RWPE2 (cell line): ENCODE results near the gene RNU6-1.

Experiments
- ATAC-seq: fragments of 200-7000 bp; cut with Tn5 transposase; 3 replicates; pipeline ENCODE4 v1.9.1; 2021; ENCODE audit warnings: low read depth
- DNase-seq: peaks from one replicate; pipeline ENCODE4 v3.0.0-alpha.2; 2020; ENCODE audit warnings: low spot score
- H3K27ac ChIP-seq: fragments of 450-650 bp; 2 replicates; pipeline ENCODE4 v1.5.1; 2017; ENCODE audit warnings: mild to moderate bottlenecking; ENCODE audit not compliant: poor library complexity, severe bottlenecking
- H3K27me3 ChIP-seq: fragments of 250-450 bp; sonication (Bioruptor Pico); 2 replicates; pipeline ENCODE4 v1.5.1; 2021; ENCODE audit warnings: mild to moderate bottlenecking, moderate library complexity; ENCODE audit not compliant: insufficient read depth, poor library complexity, severe bottlenecking
- H3K36me3 ChIP-seq: fragments of 250-450 bp; sonication (Bioruptor Pico); 2 replicates; pipeline ENCODE4 v1.5.1; 2020; ENCODE audit warnings: low read depth, mild to moderate bottlenecking, moderate library complexity
- H3K4me1 ChIP-seq: fragments of 250-450 bp; sonication (Bioruptor Pico); 2 replicates; pipeline ENCODE4 v1.5.1; 2021; ENCODE audit warnings: mild to moderate bottlenecking, moderate library complexity; ENCODE audit not compliant: insufficient read depth, poor library complexity, severe bottlenecking
- H3K4me3 ChIP-seq: fragments of 250-450 bp; sonication (Bioruptor Pico); 2 replicates; pipeline ENCODE4 v1.5.1; 2021; ENCODE audit warnings: mild to moderate bottlenecking, moderate library complexity; ENCODE audit not compliant: severe bottlenecking
- H3K9me3 ChIP-seq: fragments of 250-450 bp; sonication (Bioruptor Pico); 2 replicates; pipeline ENCODE4 v1.5.1; 2021; ENCODE audit warnings: mild to moderate bottlenecking, moderate library complexity; ENCODE audit not compliant: severe bottlenecking
- TF ChIP-seq, protein P1 (sequence below): fragments of 450-650 bp; IDR thresholded peaks from one replicate; pipeline ENCODE4 v1.5.1; 2017; ENCODE audit warnings: mild to moderate bottlenecking, moderate library complexity; ENCODE audit not compliant: poor library complexity, severe bottlenecking

The RNU6-1 gene

DNA sequence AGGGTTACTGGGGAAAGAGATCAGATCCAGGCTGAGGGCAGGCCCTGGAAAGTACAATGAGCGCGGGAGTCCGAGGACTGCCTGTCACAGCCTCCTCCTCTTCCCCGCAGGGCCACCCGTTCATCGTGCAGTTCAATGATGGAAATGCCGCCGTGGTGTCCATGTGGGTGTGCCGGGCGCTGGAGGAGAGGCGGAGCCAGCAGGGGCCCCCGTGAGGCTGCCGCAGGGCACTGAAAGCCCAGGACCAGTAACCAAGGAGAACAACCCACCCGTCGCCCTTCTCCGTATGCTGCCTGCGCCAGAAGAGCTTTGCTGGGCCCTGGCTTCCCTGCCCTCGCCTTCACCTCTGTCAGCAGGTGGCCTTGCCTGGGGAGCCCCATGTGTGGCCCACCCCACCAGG is 33.3 kb downstream of the RNU6-1 start:
- no peak for ATAC-seq
- no peak for DNase-seq
- H3K36me3 ChIP-seq: no peaks in the 10 kb centered on the region
- H3K27ac ChIP-seq: no peak overlapping the region
- TF ChIP-seq, protein P1, sequence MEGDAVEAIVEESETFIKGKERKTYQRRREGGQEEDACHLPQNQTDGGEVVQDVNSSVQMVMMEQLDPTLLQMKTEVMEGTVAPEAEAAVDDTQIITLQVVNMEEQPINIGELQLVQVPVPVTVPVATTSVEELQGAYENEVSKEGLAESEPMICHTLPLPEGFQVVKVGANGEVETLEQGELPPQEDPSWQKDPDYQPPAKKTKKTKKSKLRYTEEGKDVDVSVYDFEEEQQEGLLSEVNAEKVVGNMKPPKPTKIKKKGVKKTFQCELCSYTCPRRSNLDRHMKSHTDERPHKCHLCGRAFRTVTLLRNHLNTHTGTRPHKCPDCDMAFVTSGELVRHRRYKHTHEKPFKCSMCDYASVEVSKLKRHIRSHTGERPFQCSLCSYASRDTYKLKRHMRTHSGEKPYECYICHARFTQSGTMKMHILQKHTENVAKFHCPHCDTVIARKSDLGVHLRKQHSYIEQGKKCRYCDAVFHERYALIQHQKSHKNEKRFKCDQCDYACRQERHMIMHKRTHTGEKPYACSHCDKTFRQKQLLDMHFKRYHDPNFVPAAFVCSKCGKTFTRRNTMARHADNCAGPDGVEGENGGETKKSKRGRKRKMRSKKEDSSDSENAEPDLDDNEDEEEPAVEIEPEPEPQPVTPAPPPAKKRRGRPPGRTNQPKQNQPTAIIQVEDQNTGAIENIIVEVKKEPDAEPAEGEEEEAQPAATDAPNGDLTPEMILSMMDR: no peak
- no peaks in the 10 kb centered on the region for H3K27me3 ChIP-seq
- H3K4me1 ChIP-seq: no peaks in the 10 kb centered on the region
- H3K4me3 ChIP-seq: no peak overlapping the region
- no peaks in the 10 kb centered on the region for H3K9me3 ChIP-seq

DNA sequence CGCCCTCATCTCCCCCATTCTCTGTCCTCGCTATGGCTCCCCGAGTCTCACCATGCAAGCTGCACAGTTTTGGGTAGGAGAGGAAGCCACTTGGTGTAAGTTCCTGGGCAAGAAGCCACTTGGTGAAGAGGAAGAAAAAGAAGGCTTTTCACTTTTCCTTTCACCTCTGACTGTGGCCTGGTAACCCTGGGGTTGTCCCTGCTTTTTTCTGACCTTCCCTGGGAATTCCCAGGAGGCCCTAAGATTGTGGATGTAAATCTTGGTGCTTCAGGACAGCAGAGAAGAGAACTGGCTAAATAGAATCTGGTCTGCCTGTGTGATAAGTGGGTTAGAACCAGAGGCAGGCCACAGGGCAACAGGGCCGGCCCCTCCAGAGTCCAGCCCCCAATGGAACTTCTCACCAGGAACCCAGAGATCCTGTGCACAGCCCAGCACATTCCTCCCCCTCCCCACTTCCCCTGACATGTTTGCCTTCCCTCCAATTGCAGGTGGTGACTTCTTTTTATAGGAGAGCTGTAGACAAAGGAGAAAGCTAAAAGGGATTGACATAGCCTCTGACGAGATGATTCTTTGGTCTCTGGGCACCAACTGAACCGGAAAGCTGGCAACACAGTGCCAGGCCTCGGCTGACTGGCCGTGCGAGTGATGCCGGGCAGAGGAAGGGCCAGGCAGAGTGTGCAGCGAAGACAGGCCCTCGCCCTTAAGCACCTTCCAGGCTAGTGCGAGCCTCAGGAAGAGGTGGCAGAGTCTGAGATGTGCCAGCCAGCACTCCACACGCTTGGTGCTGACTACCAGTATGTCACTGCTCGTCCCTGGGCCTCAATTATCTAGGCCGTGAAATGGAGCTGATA is 34.0 kb downstream of the RNU6-1 start:
- no peaks in the 10 kb centered on the region for H3K4me1 ChIP-seq
- no peak overlapping the region for H3K27ac ChIP-seq
- no peaks in the 10 kb centered on the region for H3K9me3 ChIP-seq
- no peak overlapping the region for H3K4me3 ChIP-seq
- TF ChIP-seq, protein P1: no peak
- H3K27me3 ChIP-seq: no peaks in the 10 kb centered on the region
- no peaks in the 10 kb centered on the region for H3K36me3 ChIP-seq
- no peak for ATAC-seq
- no peak for DNase-seq

DNA sequence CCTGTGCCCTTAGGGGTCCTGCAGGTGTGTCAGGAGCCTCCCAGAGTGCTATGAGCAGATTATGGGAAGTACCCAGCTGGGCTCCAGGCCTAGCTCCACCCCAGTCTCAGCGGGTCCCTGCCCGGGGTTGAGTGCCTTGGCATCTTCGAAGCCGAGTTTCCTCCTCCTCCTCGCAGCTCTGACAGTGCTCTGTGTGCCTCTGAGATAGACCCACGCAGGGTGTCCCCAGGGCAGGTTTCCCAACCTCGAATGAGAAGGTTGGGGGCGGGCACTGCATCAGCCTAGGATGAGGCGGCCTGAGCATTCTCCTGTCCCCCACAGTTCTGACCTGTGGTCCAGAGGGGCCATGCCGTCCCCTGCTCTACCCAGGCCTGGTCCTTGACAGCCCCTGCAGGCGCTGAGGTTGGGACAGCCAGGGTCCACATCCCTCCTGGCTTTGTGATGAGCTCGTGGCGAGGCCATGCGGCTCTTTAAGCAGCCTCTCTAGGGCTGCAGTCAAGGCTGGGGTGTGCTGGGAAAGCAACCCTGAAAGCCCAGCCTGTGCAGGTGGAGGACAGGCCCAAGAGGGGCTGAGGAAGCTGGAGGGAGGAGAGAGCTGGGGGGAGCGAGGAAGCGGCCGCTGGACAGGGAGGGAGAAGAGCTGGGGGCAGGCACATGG is 34.7 kb downstream of the RNU6-1 start:
- ATAC-seq (no peak), DNase-seq (no peak)
- Histone ChIP-seq H3K9me3 (no peaks in the 10 kb centered on the region), H3K4me3 (no peak overlapping the region), H3K4me1 (no peaks in the 10 kb centered on the region), H3K27me3 (no peaks in the 10 kb centered on the region), H3K27ac (no peak overlapping the region), H3K36me3 (no peaks in the 10 kb centered on the region)
- TF ChIP-seq, protein P1: no peak

DNA sequence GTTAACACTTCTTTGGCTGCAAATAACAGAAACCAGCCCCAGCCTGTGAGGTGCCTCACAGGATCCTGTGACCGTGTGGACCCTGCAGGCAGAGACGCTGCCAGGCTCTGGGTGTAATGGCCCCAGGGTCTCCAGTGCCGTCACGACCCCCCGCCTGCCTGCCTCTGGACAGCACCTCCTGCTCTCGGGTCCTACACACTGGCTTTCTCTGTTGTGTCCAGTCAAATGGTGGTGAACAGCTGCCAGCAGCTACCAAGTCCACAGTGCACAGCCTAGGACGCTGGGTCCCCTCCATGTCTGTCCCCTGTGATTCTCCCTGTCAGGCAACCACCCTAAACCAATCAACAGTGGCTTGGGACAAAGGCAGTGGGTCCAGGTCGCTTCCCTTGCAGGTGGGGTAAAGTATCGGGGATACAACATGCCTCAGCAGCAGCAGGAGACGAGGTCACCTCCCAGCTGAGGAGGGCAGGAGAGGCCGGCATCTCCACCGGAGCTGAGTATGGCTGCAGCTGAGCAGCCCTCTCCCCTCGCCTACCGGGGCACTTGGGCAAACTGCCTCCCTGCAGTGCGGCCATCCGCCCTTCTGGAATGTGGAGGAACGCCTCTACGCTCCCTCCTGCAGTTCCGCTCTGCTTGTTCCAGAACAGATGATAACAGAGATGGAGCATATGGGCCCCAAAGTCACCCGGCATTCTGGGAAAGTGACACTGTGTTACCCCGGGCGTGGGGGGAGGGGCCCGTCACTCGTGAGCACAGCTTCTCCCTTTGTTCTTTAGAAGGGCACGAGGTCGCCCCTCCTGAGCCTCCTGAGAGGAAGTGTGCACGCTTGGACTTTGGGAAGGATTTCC is 35.6 kb downstream of the RNU6-1 start:
- DNase-seq (no peak), ATAC-seq (no peak)
- no peaks in the 10 kb centered on the region for H3K4me1 ChIP-seq
- H3K27me3 ChIP-seq: no peaks in the 10 kb centered on the region
- H3K9me3 ChIP-seq: no peaks in the 10 kb centered on the region
- no peaks in the 10 kb centered on the region for H3K36me3 ChIP-seq
- no peak overlapping the region for H3K27ac ChIP-seq
- no peak overlapping the region for H3K4me3 ChIP-seq
- TF ChIP-seq, protein P1: no peak
